Kidney glomerular epithelial cell (primary cell): ENCODE results near the gene C18orf54.
"Not testable (repeated sequence)": the region's sequence is repeated elsewhere in the genome, so short reads cannot be mapped to it uniquely, and the experiment has no call there.

Experiments used
- DNase-seq: peaks from one replicate; lab custom pipeline; 2025; lab: John Stamatoyannopoulos, UW

Gene C18orf54

GRCh38 chr18:54386800-54387495 is 29.2 kb downstream of the C18orf54 start:
- DNase-seq, result not testable (repeated sequence)

- DNase-seq, result no peak
Observed at GRCh38 chr18:54387631-54388030, 29.9 kb downstream of the C18orf54 start.

- peak; percentile 88 for DNase-seq
Observed at GRCh38 chr18:54388203-54389142, 30.8 kb downstream of the C18orf54 start.

DNA sequence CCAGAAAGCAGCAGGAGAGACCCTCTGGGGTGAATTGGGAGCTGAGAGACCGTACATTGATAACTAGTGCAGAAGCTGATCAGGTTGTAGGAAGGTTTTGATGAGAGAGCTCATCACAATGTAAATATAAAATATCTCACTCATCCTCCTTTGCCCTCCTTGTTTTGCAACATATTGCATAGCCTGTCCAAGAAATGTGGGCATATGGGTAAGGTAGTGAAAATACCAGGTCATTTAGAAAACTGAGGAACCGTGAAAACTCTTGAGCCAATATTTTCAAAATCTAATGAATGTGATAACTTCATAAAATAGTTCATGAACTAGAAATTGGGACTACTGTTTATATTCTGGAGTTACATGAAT is 31.4 kb downstream of the C18orf54 start:
- no peak for DNase-seq

DNA sequence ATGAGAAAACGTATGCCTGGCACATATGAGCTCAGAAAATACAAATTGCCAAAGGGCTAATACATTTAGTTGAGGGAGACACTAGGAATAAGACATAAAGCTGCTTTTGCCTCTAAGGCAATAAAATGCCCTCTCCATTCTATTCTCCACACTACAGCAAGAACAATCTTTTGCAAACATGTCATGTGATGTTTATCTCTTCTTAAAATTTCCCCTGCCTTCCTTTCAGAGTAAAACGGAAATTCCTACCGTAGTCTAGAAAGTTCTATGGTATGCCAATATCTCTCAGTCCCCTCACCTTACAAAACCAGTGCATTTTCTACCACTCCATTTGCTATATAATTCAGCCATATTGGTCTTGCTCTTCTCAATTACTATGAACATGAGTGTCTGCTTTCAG is 33.1 kb downstream of the C18orf54 start:
- no peak for DNase-seq

GRCh38 chr18:54392543-54393023 is 34.9 kb downstream of the C18orf54 start:
- peak; percentile 83 for DNase-seq

GRCh38 chr18:54393648-54394294 is 36.1 kb downstream of the C18orf54 start:
- no peak for DNase-seq

DNA sequence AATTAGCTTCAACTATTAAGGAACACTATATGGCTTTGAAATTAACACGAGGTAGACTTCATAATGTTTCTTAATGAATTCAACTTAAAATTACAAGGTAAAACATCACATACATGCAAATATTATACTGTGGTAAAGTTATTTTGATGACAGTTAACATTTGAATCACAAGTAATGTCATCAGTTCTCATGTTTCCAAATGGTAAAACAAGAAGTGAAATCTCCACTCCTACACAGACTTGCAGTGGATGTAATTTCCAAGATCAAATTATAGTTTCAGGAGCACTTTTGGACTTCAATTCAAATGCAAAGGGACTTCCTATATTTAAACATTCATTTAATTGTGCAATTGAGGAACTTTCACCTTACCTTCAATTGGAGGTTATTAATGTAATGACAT is 39.1 kb downstream of the C18orf54 start:
- no peak for DNase-seq

DNA sequence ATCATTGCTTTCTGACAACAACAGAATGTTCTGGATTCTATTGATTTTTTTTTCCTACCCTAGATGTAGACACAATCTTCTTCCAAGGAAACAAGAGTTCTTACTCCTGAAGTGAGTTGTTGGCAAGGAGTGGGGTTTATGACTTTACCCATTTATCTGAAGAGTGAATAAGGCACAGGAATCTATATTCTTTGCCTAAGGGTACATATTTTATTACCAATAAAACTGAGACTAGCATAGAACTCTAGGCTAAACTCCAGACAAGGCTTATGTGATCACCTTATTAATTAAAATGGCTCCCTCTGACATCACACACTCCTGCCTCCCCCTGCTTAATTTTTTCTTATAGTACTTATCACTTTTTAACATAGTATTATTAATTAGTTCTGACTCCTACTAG is 47.6 kb downstream of the C18orf54 start:
- DNase-seq, result no peak

GRCh38 chr18:54411781-54412180 is 54.1 kb downstream of the C18orf54 start:
- DNase-seq, result no peak

DNA sequence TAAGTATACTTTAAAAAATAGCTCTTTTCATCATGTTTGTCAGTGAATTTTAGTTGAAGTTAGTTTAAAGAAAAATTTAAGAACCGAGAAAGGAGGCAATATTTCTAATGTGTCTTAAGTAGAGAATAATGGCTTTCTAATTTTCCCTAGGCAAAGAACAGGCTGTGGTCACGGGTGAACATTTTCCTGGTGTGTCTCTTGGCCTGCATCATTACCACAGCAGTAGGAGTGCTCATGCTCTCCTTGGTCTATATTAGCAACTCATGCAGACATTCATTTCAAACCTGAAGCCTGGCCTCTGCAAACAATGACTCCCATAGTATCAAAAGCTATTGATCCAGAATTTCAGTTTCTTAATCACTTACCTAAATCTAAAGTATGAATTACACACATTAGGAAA is 57.4 kb downstream of the C18orf54 start:
- peak; percentile 14 for DNase-seq

- DNase-seq, result peak; percentile 50
Observed at GRCh38 chr18:54416436-54416835, 58.7 kb downstream of the C18orf54 start.

DNA sequence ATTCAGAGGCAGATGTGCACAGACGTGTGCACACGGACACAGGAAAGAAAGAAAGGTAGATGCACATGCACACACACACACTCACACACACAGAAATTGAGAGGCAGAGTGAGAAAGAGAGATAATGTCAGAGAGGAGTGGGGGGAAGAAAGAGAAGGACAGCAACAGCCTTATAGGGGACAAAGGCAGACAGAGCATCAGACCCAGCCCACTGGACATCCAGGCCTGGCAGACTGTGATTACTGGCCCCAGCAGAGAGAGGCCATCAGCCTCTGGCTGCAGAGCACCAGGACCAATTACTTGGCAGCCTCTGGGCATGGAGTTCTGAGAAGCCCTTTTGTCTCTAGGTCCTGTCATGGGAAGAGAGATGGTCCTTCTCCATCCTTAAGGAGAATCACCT is 66.1 kb downstream of the C18orf54 start:
- no peak for DNase-seq

- no peak for DNase-seq
Observed at GRCh38 chr18:54426085-54426665, 68.5 kb downstream of the C18orf54 start.
